GM23338 (cell line): ENCODE measurements around the gene FGFR3. TPM values are rescaled to one million over a fixed set of nuclear protein-coding genes. Genes with fewer than 3 reads are reported as not detected.

Experiments
- ATAC-seq: fragments of 200-7000 bp; cut with Tn5 transposase; 3 replicates; pipeline ENCODE4 v1.9.1; 2020
- DNase-seq: peaks from one replicate; pipeline ENCODE4 v3.0.0-alpha.2; 2015; ENCODE audit warnings: low spot score
- H2AFZ ChIP-seq: fragments of 200-600 bp; sonication (generic); 2 replicates; pipeline ENCODE4 v1.8.0; 2016; ENCODE audit warnings: antibody characterized with exemption, mild to moderate bottlenecking, moderate library complexity
- H3F3A ChIP-seq: fragments of 200-600 bp; sonication (generic); replicated peaks from 2 replicates; pipeline ENCODE4 v1.8.0; 2017; ENCODE audit warnings: antibody characterized with exemption, mixed run types, low read depth
- H3K27ac ChIP-seq: fragments of 200-600 bp; sonication (generic); 2 replicates; pipeline ENCODE4 v1.6.1; 2016; ENCODE audit warnings: low read depth
- H3K27me3 ChIP-seq: fragments of 200-600 bp; sonication (generic); 2 replicates; pipeline ENCODE4 v1.8.0; 2016; ENCODE audit warnings: mild to moderate bottlenecking, mixed run types, moderate library complexity; ENCODE audit not compliant: insufficient read depth
- H3K36me3 ChIP-seq: fragments of 200-600 bp; sonication (generic); 2 replicates; pipeline ENCODE4 v1.8.0; 2016; ENCODE audit warnings: mild to moderate bottlenecking; ENCODE audit not compliant: insufficient read depth
- H3K4me1 ChIP-seq: fragments of 200-600 bp; sonication (generic); 2 replicates; pipeline ENCODE4 v1.8.0; 2016; ENCODE audit warnings: mild to moderate bottlenecking, moderate library complexity; ENCODE audit not compliant: insufficient read depth
- H3K4me2 ChIP-seq: fragments of 200-600 bp; sonication (generic); 2 replicates; pipeline ENCODE4 v1.7.1; 2017; ENCODE audit warnings: mixed run types
- H3K4me3 ChIP-seq: fragments of 200-600 bp; sonication (generic); 2 replicates; pipeline ENCODE4 v1.6.1; 2016; ENCODE audit warnings: mixed run types
- H3K79me2 ChIP-seq: fragments of 200-600 bp; sonication (generic); replicated peaks from 2 replicates; pipeline ENCODE4 v1.8.0; 2017; ENCODE audit warnings: mild to moderate bottlenecking; ENCODE audit not compliant: insufficient read depth
- H3K9me2 ChIP-seq: fragments of 200-600 bp; sonication (generic); 2 replicates; pipeline ENCODE4 v1.8.0; 2017; ENCODE audit not compliant: insufficient read depth
- H4K20me1 ChIP-seq: fragments of 200-600 bp; sonication (generic); replicated peaks from 2 replicates; pipeline ENCODE4 v1.8.0; 2017; ENCODE audit warnings: mild to moderate bottlenecking; ENCODE audit not compliant: insufficient read depth
- H3K27ac Mint-ChIP-seq: 2 replicates; pipeline ENCODE4 v1.8.0; 2020; ENCODE audit warnings: inconsistent platforms, mild to moderate bottlenecking, moderate library complexity, mixed read lengths
- H3K27me3 Mint-ChIP-seq: 3 replicates; pipeline ENCODE4 v1.8.0; 2022; ENCODE audit warnings: low read depth, mild to moderate bottlenecking, moderate library complexity, mixed read lengths, inconsistent platforms; ENCODE audit not compliant: insufficient read depth, poor library complexity
- H3K36me3 Mint-ChIP-seq: 3 replicates; pipeline ENCODE4 v1.8.0; 2021; ENCODE audit warnings: low read depth, mild to moderate bottlenecking, inconsistent platforms, moderate library complexity, mixed read lengths
- H3K4me1 Mint-ChIP-seq: 3 replicates; pipeline ENCODE4 v1.8.0; 2020; ENCODE audit warnings: mild to moderate bottlenecking, inconsistent platforms, mixed read lengths
- H3K4me3 Mint-ChIP-seq: 3 replicates; pipeline ENCODE4 v1.8.0; 2021; ENCODE audit warnings: moderate library complexity, mild to moderate bottlenecking, inconsistent platforms, mixed read lengths
- H3K9me3 Mint-ChIP-seq: 3 replicates; pipeline ENCODE4 v1.8.0; 2020; ENCODE audit warnings: moderate library complexity, mild to moderate bottlenecking, inconsistent platforms, mixed read lengths
- CREB1 ChIP-seq: fragments of 250-450 bp; sonication (Bioruptor Pico); IDR thresholded peaks from 2 replicates; pipeline ENCODE4 v1.5.0; 2020; ENCODE audit warnings: low read depth, mild to moderate bottlenecking, moderate library complexity
- CTCF ChIP-seq, 2 experiments: fragments of 200-600 bp in 1 of 2; sonication (generic) in 1 of 2; conservative IDR thresholded peaks; 2 replicates each; pipeline versions ENCODE4 v1.5.1 to v1.6.1; 2016 to 2017; ENCODE audit warnings: antibody characterized with exemption in 2 of 2, low read depth in 2 of 2, mild to moderate bottlenecking in 2 of 2, moderate library complexity in 1 of 2
- EZH2 ChIP-seq: fragments of 200-600 bp; sonication (generic); IDR thresholded peaks from one replicate; pipeline ENCODE4 v1.8.0; 2017; ENCODE audit warnings: antibody characterized with exemption, mild to moderate bottlenecking, low read depth; ENCODE audit not compliant: unreplicated experiment
- EZH2phosphoT487 ChIP-seq: fragments of 200-600 bp; sonication (generic); IDR thresholded peaks from one replicate; pipeline ENCODE4 v1.8.1; 2018; ENCODE audit warnings: antibody characterized with exemption; ENCODE audit not compliant: unreplicated experiment
- JUNB ChIP-seq: IDR thresholded peaks from one replicate; pipeline ENCODE4 v1.6.1; 2016; ENCODE audit warnings: antibody characterized with exemption; ENCODE audit not compliant: unreplicated experiment
- NANOG ChIP-seq: IDR thresholded peaks from 2 replicates; pipeline ENCODE4 v1.6.1; 2016; ENCODE audit warnings: antibody characterized with exemption, borderline replicate concordance
- POLR2AphosphoS5 ChIP-seq: IDR thresholded peaks from 2 replicates; pipeline ENCODE4 v1.6.1; 2016; ENCODE audit warnings: antibody characterized with exemption, low read depth
- STAT1 ChIP-seq: IDR thresholded peaks from one replicate; pipeline ENCODE4 v1.6.1; 2016; ENCODE audit warnings: antibody characterized with exemption; ENCODE audit not compliant: unreplicated experiment
- ZNF114 ChIP-seq: fragments of 250-450 bp; sonication (Bioruptor Pico); IDR thresholded peaks from 2 replicates; pipeline ENCODE4 v1.5.0; 2020; ENCODE audit warnings: mild to moderate bottlenecking, moderate library complexity
- polyA plus RNA-seq: library from polyadenylated mRNA; unstranded; fragments of >200 nt; fragmentation: Nextera tagmentation; extraction: Ambion mirVana; gene quantifications from 2 replicates; pipeline ENCODE4 v1.2.1, GENCODE V29; 2016
- total RNA-seq: library from RNA; depleted of rRNA; stranded (reverse); fragments of >200 nt; shearing (Covaris generic); gene quantifications from 2 replicates; pipeline ENCODE4 v1.2.3, GENCODE V29; 2014
- TF ChIP-seq, protein P1 (sequence below): IDR thresholded peaks from one replicate; pipeline ENCODE4 v1.6.1; 2018; ENCODE audit warnings: antibody characterized with exemption; ENCODE audit not compliant: unreplicated experiment
- TF ChIP-seq, protein P2 (sequence below): IDR thresholded peaks from 2 replicates; pipeline ENCODE4 v1.6.1; 2016; ENCODE audit warnings: antibody characterized with exemption

The FGFR3 gene
- total and polyA plus RNA-seq, 2 experiments from 2014 or later = 3.6 to 17.4 TPM

GRCh38 chr4:1754336-1754735 lies 38.8 kb upstream of the FGFR3 start:
- H3K4me1 ChIP-seq = no peaks in the 10 kb centered on the region
- H2AFZ ChIP-seq = no peak overlapping the region
- no peak overlapping the region for H3K4me2 ChIP-seq
- no peaks in the 10 kb centered on the region for H3K79me2 ChIP-seq
- no peak overlapping the region for H3K4me3 ChIP-seq
- DNase-seq = no peak
- H4K20me1 ChIP-seq = no peaks in the 10 kb centered on the region
- no peaks in the 10 kb centered on the region for H3K36me3 ChIP-seq
- no peaks in the 10 kb centered on the region for H3F3A ChIP-seq
- H3K4me3 Mint-ChIP-seq = no peak overlapping the region
- H3K27ac Mint-ChIP-seq = no peak overlapping the region
- TF ChIP-seq, protein P1, sequence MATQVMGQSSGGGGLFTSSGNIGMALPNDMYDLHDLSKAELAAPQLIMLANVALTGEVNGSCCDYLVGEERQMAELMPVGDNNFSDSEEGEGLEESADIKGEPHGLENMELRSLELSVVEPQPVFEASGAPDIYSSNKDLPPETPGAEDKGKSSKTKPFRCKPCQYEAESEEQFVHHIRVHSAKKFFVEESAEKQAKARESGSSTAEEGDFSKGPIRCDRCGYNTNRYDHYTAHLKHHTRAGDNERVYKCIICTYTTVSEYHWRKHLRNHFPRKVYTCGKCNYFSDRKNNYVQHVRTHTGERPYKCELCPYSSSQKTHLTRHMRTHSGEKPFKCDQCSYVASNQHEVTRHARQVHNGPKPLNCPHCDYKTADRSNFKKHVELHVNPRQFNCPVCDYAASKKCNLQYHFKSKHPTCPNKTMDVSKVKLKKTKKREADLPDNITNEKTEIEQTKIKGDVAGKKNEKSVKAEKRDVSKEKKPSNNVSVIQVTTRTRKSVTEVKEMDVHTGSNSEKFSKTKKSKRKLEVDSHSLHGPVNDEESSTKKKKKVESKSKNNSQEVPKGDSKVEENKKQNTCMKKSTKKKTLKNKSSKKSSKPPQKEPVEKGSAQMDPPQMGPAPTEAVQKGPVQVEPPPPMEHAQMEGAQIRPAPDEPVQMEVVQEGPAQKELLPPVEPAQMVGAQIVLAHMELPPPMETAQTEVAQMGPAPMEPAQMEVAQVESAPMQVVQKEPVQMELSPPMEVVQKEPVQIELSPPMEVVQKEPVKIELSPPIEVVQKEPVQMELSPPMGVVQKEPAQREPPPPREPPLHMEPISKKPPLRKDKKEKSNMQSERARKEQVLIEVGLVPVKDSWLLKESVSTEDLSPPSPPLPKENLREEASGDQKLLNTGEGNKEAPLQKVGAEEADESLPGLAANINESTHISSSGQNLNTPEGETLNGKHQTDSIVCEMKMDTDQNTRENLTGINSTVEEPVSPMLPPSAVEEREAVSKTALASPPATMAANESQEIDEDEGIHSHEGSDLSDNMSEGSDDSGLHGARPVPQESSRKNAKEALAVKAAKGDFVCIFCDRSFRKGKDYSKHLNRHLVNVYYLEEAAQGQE = no peak
- TF ChIP-seq STAT1 = no peak
- no peak for TF ChIP-seq CREB1 (CRISPR knock-in tag)
- H3K27me3 ChIP-seq = no peaks in the 10 kb centered on the region
- no peaks in the 10 kb centered on the region for H3K9me2 ChIP-seq
- H3K9me3 Mint-ChIP-seq = no peaks in the 10 kb centered on the region
- H3K36me3 Mint-ChIP-seq = no peaks in the 10 kb centered on the region
- H3K4me1 Mint-ChIP-seq = peaks cover 5% of the 10 kb centered on the region
- no peak for ATAC-seq
- H3K27ac ChIP-seq = no peak overlapping the region
- no peaks in the 10 kb centered on the region for H3K27me3 Mint-ChIP-seq

DNA sequence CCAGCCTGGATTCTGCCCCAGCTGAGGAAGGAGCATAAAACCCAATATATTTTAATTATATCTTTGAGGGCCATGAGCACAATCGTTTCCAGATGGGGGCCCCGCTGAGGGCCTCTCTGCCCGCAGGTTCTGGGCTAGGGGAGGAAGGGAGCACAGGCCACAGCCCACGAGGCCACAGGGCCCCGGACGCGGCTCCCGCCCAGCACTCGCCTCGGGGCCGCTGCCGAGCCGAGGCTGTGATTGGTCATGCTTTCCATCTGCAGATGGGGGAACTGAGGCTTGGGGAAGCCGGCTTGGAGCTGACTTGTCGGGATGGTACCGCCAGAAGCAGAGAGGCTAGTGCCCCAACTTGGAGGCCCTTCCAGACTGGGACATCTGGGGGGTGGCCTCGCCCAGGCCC lies 37.8 kb upstream of the FGFR3 start:
- Mint-ChIP-seq H3K27ac (no peak overlapping the region), H3K4me1 (peaks cover 5% of the 10 kb centered on the region), H3K27me3 (no peaks in the 10 kb centered on the region), H3K36me3 (no peaks in the 10 kb centered on the region), H3K4me3 (no peak overlapping the region), H3K9me3 (no peaks in the 10 kb centered on the region)
- H3K9me2 ChIP-seq = no peaks in the 10 kb centered on the region
- H3K4me2 ChIP-seq = no peak overlapping the region
- H3K79me2 ChIP-seq = no peaks in the 10 kb centered on the region
- H2AFZ ChIP-seq = no peak overlapping the region
- no peaks in the 10 kb centered on the region for H4K20me1 ChIP-seq
- no peaks in the 10 kb centered on the region for H3K4me1 ChIP-seq
- H3K4me3 ChIP-seq = no peak overlapping the region
- H3K27me3 ChIP-seq = no peaks in the 10 kb centered on the region
- ATAC-seq (no peak), DNase-seq (no peak)
- no peaks in the 10 kb centered on the region for H3F3A ChIP-seq
- no peak overlapping the region for H3K27ac ChIP-seq
- no peaks in the 10 kb centered on the region for H3K36me3 ChIP-seq
- no peak for TF ChIP-seq NANOG
- TF ChIP-seq ZNF114 (CRISPR knock-in tag) = no peak
- TF ChIP-seq CTCF (conservative IDR thresholded peaks at IDR 0.05; ENCODE audit: low read depth in 2 of 2) = no peak
- TF ChIP-seq CREB1 (CRISPR knock-in tag) = no peak
- TF ChIP-seq, protein P2, sequence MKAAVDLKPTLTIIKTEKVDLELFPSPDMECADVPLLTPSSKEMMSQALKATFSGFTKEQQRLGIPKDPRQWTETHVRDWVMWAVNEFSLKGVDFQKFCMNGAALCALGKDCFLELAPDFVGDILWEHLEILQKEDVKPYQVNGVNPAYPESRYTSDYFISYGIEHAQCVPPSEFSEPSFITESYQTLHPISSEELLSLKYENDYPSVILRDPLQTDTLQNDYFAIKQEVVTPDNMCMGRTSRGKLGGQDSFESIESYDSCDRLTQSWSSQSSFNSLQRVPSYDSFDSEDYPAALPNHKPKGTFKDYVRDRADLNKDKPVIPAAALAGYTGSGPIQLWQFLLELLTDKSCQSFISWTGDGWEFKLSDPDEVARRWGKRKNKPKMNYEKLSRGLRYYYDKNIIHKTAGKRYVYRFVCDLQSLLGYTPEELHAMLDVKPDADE = no peak
- no peak for TF ChIP-seq STAT1
- TF ChIP-seq JUNB = no peak
- TF ChIP-seq EZH2 = no peak
- TF ChIP-seq POLR2AphosphoS5 = no peak
- no peak for TF ChIP-seq EZH2phosphoT487
- TF ChIP-seq, protein P1 = no peak
